ENCODE results near the gene CD5L. TPM values are rescaled to one million over a fixed set of nuclear protein-coding genes. Genes with fewer than 3 reads are reported as not detected.

Gene CD5L
- polyA plus RNA-seq, 1 donor: 0.06 TPM

- no peak for DNase-seq (ENCODE audit: low read depth)
These were observed 28.3 kb downstream of the CD5L start for GRCh38 chr1:157813269-157813668.

GRCh38 chr1:157806431-157807149, 35.0 kb downstream of the CD5L start:
- no peak for DNase-seq (ENCODE audit: low read depth)

GRCh38 chr1:157803851-157804250, 37.8 kb downstream of the CD5L start:
- DNase-seq (ENCODE audit: low read depth): no peak

- DNase-seq (ENCODE audit: low read depth): no peak
These were observed 41.6 kb downstream of the CD5L start for GRCh38 chr1:157799996-157800395.

GRCh38 chr1:157798211-157798610, 43.4 kb downstream of the CD5L start:
- no peak for DNase-seq (ENCODE audit: low read depth)

- no peak for DNase-seq (ENCODE audit: low read depth)
These were observed 56.4 kb downstream of the CD5L start for GRCh38 chr1:157785248-157785647.

GRCh38 chr1:157784801-157785200, 56.8 kb downstream of the CD5L start:
- DNase-seq (ENCODE audit: low read depth): no peak

GRCh38 chr1:157782931-157783330, 58.7 kb downstream of the CD5L start:
- no peak for DNase-seq (ENCODE audit: low read depth)

- no peak for DNase-seq (ENCODE audit: low read depth)
These were observed 60.6 kb downstream of the CD5L start for GRCh38 chr1:157781048-157781447.

Other genes starting within 250 kb of the CD5L start
- not detected for gene FCRL4, start 243.7 kb downstream of the CD5L start, polyA plus RNA-seq (ENCODE audit: insufficient read length)
- not detected for gene FCRL3, start 141.0 kb downstream of the CD5L start, polyA plus RNA-seq (ENCODE audit: insufficient read length)
- gene FCRL2, start 64.7 kb downstream of the CD5L start, polyA plus RNA-seq (ENCODE audit: insufficient read length): 0.11 TPM
- 0.25 TPM for gene FCRL1, start 21.7 kb downstream of the CD5L start, polyA plus RNA-seq (ENCODE audit: insufficient read length)
- 25.4 TPM for gene KIRREL1, start 151.8 kb upstream of the CD5L start, polyA plus RNA-seq (ENCODE audit: insufficient read length)